ENCODE data around the gene LPP. TPM values are rescaled to one million over a fixed set of nuclear protein-coding genes. Genes with fewer than 3 reads are reported as not detected.

Gene LPP
- total RNA-seq, 5 donors from 2014 or later (not counting 1 experiment from before 2014, with no cell fraction given): 23.8 to 82.6 (median 39.3) TPM

- 89% methylated on average over 4 of the region's 6 CpGs for WGBS (ENCODE audit: insufficient coverage)
- H3K4me3 Mint-ChIP-seq: no peak overlapping the region
- Histone ChIP-seq H3K27me3 (replicated peaks in 1 of 2; ENCODE audit: control insufficient read depth in 2 of 2, extremely low read depth in 1 of 2, insufficient read depth in 2 of 2, low read length in 1 of 2) (no peaks in the 10 kb centered on the region), H3K4me3 (ENCODE audit: control insufficient read depth in 1 of 2, extremely low read depth in 1 of 2, low read length in 1 of 2) (no peak overlapping the region), H3K9me3 (no peaks in the 10 kb centered on the region), H3K27ac (ENCODE audit: low read length) (no peak overlapping the region), H3K36me3 (ENCODE audit: control insufficient read depth in 2 of 2, extremely low read depth in 1 of 2, insufficient read depth in 1 of 2, low read length in 1 of 2) (no peaks in the 10 kb centered on the region), H3K4me1 (ENCODE audit: control insufficient read depth in 1 of 2, extremely low read depth in 1 of 2, insufficient read depth in 2 of 2, low read length in 2 of 2) (no peaks in the 10 kb centered on the region)
- H3K9me3 Mint-ChIP-seq: no peaks in the 10 kb centered on the region
- ChIA-PET POLR2A (no interaction called here), CTCF (no interaction called here)
- H3K27ac Mint-ChIP-seq: no peak overlapping the region
- ATAC-seq (replicated peaks in 1 of 4): no peak
- DNase-seq: no peak
- H3K4me1 Mint-ChIP-seq: no peaks in the 10 kb centered on the region
- no peaks in the 10 kb centered on the region for H3K27me3 Mint-ChIP-seq
- H3K36me3 Mint-ChIP-seq: no peaks in the 10 kb centered on the region
Observed at GRCh38 chr3:188901126-188901525, 747.2 kb downstream of the LPP start.

GRCh38 chr3:188901671-188902287 lies 747.8 kb downstream of the LPP start:
- no peaks in the 10 kb centered on the region for H3K36me3 Mint-ChIP-seq
- H3K9me3 ChIP-seq: no peaks in the 10 kb centered on the region
- H3K4me3 ChIP-seq (ENCODE audit: control insufficient read depth in 1 of 2, extremely low read depth in 1 of 2, low read length in 1 of 2): no peak overlapping the region
- CTCF ChIA-PET: no interaction called here
- no peak overlapping the region for H3K27ac Mint-ChIP-seq
- H3K27me3 ChIP-seq (replicated peaks in 1 of 2; ENCODE audit: control insufficient read depth in 2 of 2, extremely low read depth in 1 of 2, insufficient read depth in 2 of 2, low read length in 1 of 2): no peaks in the 10 kb centered on the region
- H3K27me3 Mint-ChIP-seq: no peaks in the 10 kb centered on the region
- H3K4me1 Mint-ChIP-seq: no peaks in the 10 kb centered on the region
- no peaks in the 10 kb centered on the region for H3K9me3 Mint-ChIP-seq
- ATAC-seq (replicated peaks in 1 of 4) (no peak), DNase-seq (no peak)
- WGBS (ENCODE audit: insufficient coverage): 86% methylated on average over 1 of the region's 4 CpGs
- no peaks in the 10 kb centered on the region for H3K36me3 ChIP-seq (ENCODE audit: control insufficient read depth in 2 of 2, extremely low read depth in 1 of 2, insufficient read depth in 1 of 2, low read length in 1 of 2)
- no peak overlapping the region for H3K4me3 Mint-ChIP-seq
- H3K4me1 ChIP-seq (ENCODE audit: control insufficient read depth in 1 of 2, extremely low read depth in 1 of 2, insufficient read depth in 2 of 2, low read length in 2 of 2): no peaks in the 10 kb centered on the region
- H3K27ac ChIP-seq (ENCODE audit: low read length): no peak overlapping the region
- POLR2A ChIA-PET: no interaction called here

DNA sequence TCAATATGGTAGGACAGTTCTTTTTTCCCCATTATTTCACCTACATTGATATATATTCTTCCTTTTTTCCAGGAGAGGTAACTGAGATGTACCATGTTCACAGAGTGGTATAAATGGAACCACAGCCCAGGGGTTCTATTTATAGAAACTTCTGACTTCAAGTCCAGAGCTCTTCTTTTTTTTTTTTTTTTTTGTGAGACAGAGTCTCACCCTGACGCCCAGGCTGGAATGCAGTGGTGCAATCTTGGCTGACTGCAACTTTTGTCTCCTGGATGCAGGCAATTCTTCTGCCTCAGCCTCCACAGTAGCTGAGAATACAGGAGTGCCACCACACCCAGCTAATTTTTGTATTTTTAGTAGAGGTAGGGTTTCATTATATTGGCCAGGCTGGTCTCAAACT lies 750.7 kb downstream of the LPP start:
- Histone ChIP-seq H3K4me1 (ENCODE audit: control insufficient read depth in 1 of 2, extremely low read depth in 1 of 2, insufficient read depth in 2 of 2, low read length in 2 of 2) (no peaks in the 10 kb centered on the region), H3K4me3 (ENCODE audit: control insufficient read depth in 1 of 2, extremely low read depth in 1 of 2, low read length in 1 of 2) (no peak overlapping the region), H3K27me3 (replicated peaks in 1 of 2; ENCODE audit: control insufficient read depth in 2 of 2, extremely low read depth in 1 of 2, insufficient read depth in 2 of 2, low read length in 1 of 2) (no peaks in the 10 kb centered on the region), H3K27ac (ENCODE audit: low read length) (no peak overlapping the region), H3K36me3 (ENCODE audit: control insufficient read depth in 2 of 2, extremely low read depth in 1 of 2, insufficient read depth in 1 of 2, low read length in 1 of 2) (no peaks in the 10 kb centered on the region), H3K9me3 (no peaks in the 10 kb centered on the region)
- Mint-ChIP-seq H3K27ac (no peak overlapping the region), H3K36me3 (no peaks in the 10 kb centered on the region), H3K9me3 (no peaks in the 10 kb centered on the region), H3K4me3 (no peak overlapping the region), H3K4me1 (no peaks in the 10 kb centered on the region), H3K27me3 (no peaks in the 10 kb centered on the region)
- ATAC-seq (replicated peaks in 1 of 4): no peak
- ChIA-PET POLR2A (interaction anchor here in 1 of 2 donors (0.6 kb wide), 1 partner anchor 47 kb away, joined by 4 read pairs; no protein-coding TSS in a partner anchor), CTCF (no interaction called here)
- WGBS (ENCODE audit: insufficient coverage): no CpG with 5 or more reads among the region's 1 CpG
- DNase-seq: no peak

DNA sequence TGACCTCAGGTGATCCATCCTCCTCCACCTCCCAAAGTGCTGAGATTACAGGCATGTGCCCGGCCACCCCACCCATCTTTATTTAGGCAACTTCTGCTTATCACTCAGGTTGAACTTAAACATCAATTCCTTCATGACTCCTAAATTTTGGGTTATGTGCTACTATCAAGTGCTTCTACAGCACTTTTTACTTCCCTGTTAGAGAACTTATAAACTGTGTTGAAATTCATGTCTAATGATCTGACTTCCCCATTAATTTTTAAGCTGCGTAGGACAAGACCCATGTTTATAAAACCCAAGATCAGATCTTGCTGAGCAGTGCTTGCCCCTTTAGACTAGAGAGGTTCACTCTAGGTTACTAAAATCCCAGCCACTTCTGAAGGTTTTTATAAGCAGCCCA lies 751.6 kb downstream of the LPP start:
- H3K9me3 ChIP-seq: no peaks in the 10 kb centered on the region
- no peak overlapping the region for H3K4me3 ChIP-seq (ENCODE audit: control insufficient read depth in 1 of 2, extremely low read depth in 1 of 2, low read length in 1 of 2)
- H3K27me3 Mint-ChIP-seq: no peaks in the 10 kb centered on the region
- no peak for ATAC-seq (replicated peaks in 1 of 4)
- H3K27me3 ChIP-seq (replicated peaks in 1 of 2; ENCODE audit: control insufficient read depth in 2 of 2, extremely low read depth in 1 of 2, insufficient read depth in 2 of 2, low read length in 1 of 2): no peaks in the 10 kb centered on the region
- no peaks in the 10 kb centered on the region for H3K4me1 Mint-ChIP-seq
- H3K36me3 ChIP-seq (ENCODE audit: control insufficient read depth in 2 of 2, extremely low read depth in 1 of 2, insufficient read depth in 1 of 2, low read length in 1 of 2): no peaks in the 10 kb centered on the region
- 100% methylated on average over 1 of the region's 2 CpGs for WGBS (ENCODE audit: insufficient coverage)
- no peak overlapping the region for H3K4me3 Mint-ChIP-seq
- ChIA-PET POLR2A (no interaction called here), CTCF (no interaction called here)
- no peak overlapping the region for H3K27ac Mint-ChIP-seq
- no peak for DNase-seq
- no peaks in the 10 kb centered on the region for H3K9me3 Mint-ChIP-seq
- H3K27ac ChIP-seq (ENCODE audit: low read length): no peak overlapping the region
- no peaks in the 10 kb centered on the region for H3K36me3 Mint-ChIP-seq
- no peaks in the 10 kb centered on the region for H3K4me1 ChIP-seq (ENCODE audit: control insufficient read depth in 1 of 2, extremely low read depth in 1 of 2, insufficient read depth in 2 of 2, low read length in 2 of 2)

GRCh38 chr3:188906236-188906635 lies 752.3 kb downstream of the LPP start:
- Histone ChIP-seq H3K27ac (ENCODE audit: low read length) (no peak overlapping the region), H3K4me3 (ENCODE audit: control insufficient read depth in 1 of 2, extremely low read depth in 1 of 2, low read length in 1 of 2) (no peak overlapping the region), H3K9me3 (no peaks in the 10 kb centered on the region), H3K36me3 (ENCODE audit: control insufficient read depth in 2 of 2, extremely low read depth in 1 of 2, insufficient read depth in 1 of 2, low read length in 1 of 2) (no peaks in the 10 kb centered on the region), H3K4me1 (ENCODE audit: control insufficient read depth in 1 of 2, extremely low read depth in 1 of 2, insufficient read depth in 2 of 2, low read length in 2 of 2) (no peaks in the 10 kb centered on the region), H3K27me3 (replicated peaks in 1 of 2; ENCODE audit: control insufficient read depth in 2 of 2, extremely low read depth in 1 of 2, insufficient read depth in 2 of 2, low read length in 1 of 2) (no peaks in the 10 kb centered on the region)
- Mint-ChIP-seq H3K27ac (no peak overlapping the region), H3K9me3 (no peaks in the 10 kb centered on the region), H3K4me3 (no peak overlapping the region), H3K4me1 (no peaks in the 10 kb centered on the region), H3K36me3 (no peaks in the 10 kb centered on the region), H3K27me3 (no peaks in the 10 kb centered on the region)
- ChIA-PET POLR2A (no interaction called here), CTCF (no interaction called here)
- no peak for DNase-seq
- ATAC-seq (replicated peaks in 1 of 4): no peak
- whole genome bisulfite sequencing (ENCODE audit: insufficient coverage): 100% methylated on average over 3 of the region's 7 CpGs

DNA sequence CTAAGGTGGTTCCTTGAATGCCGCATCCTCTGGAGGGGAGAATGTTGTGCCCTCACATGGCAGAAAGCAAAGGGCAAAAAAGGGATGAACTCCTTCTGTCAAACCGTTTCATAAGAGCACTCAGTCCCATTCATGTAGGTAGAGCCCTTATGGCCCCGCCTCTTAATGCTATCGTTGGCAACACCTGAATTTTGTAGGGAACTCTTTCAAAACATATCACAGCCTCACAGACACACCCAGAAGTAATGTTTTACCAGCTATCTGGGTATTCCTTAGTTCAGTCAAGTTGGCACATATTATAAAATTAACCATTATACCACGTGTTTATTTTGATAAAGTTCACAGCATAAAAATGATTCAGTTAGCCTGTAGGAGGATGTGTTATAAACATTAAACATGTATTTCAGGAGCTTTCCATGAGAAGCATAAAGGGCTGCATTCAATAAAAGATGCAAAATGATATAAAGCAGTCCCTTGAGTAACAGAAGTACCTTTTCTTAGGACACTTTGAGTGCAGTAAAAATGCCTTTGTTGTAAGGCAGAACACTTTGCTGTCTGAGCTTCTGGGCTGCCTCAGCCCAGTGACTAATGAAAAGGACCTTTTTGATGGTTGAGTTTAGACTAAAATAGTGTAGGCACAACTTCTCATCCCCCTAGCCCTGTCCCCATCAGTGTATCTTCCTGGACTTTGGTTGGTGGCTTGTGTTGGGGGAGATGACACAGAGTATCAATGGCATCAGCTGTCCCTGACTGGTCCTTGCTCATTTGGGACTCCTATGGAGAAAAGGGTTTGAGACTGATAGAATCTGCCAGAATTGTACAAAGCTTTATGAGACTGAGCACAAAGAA lies 754.3 kb downstream of the LPP start:
- no peak overlapping the region for H3K27ac Mint-ChIP-seq
- DNase-seq: no peak
- no peaks in the 10 kb centered on the region for H3K27me3 Mint-ChIP-seq
- H3K4me3 Mint-ChIP-seq: no peak overlapping the region
- H3K27me3 ChIP-seq (replicated peaks in 1 of 2; ENCODE audit: control insufficient read depth in 2 of 2, extremely low read depth in 1 of 2, insufficient read depth in 2 of 2, low read length in 1 of 2): no peaks in the 10 kb centered on the region
- no peaks in the 10 kb centered on the region for H3K4me1 ChIP-seq (ENCODE audit: control insufficient read depth in 1 of 2, extremely low read depth in 1 of 2, insufficient read depth in 2 of 2, low read length in 2 of 2)
- H3K9me3 ChIP-seq: no peaks in the 10 kb centered on the region
- no peaks in the 10 kb centered on the region for H3K9me3 Mint-ChIP-seq
- no peaks in the 10 kb centered on the region for H3K36me3 ChIP-seq (ENCODE audit: control insufficient read depth in 2 of 2, extremely low read depth in 1 of 2, insufficient read depth in 1 of 2, low read length in 1 of 2)
- WGBS (ENCODE audit: insufficient coverage): 93% methylated on average over 2 of the region's 5 CpGs
- ATAC-seq (replicated peaks in 1 of 4): no peak
- H3K4me1 Mint-ChIP-seq: no peaks in the 10 kb centered on the region
- CTCF ChIA-PET: interaction anchor here in 1 of 2 donors (0.6 kb wide), 1 partner anchor 766 kb away, joined by 4 read pairs; no protein-coding TSS in a partner anchor
- no peak overlapping the region for H3K4me3 ChIP-seq (ENCODE audit: control insufficient read depth in 1 of 2, extremely low read depth in 1 of 2, low read length in 1 of 2)
- no peaks in the 10 kb centered on the region for H3K36me3 Mint-ChIP-seq
- POLR2A ChIA-PET: no interaction called here
- no peak overlapping the region for H3K27ac ChIP-seq (ENCODE audit: low read length)

All from T-cell (primary cell).